Caco-2 (cell line): ENCODE measurements around the gene MOB3C. TPM values are rescaled to one million over a fixed set of nuclear protein-coding genes. Genes with fewer than 3 reads are reported as not detected.

Source experiments
- BruUV-seq: library from RNA; stranded (reverse); fragments of 400-500 nt; replicated peaks from 2 replicates; lab custom pipeline; 2021; lab: Mats Ljungman, UMichigan
- CTCF ChIA-PET: fragments of 300-600 bp; sonication (Branson Sonifier 250); formaldehyde crosslinking; loops from one replicate; lab custom pipeline; 2022; ENCODE audit warnings: antibody characterized with exemption; lab: Charles Lee
- POLR2A ChIA-PET: fragments of 300-600 bp; sonication (Branson Sonifier 250); formaldehyde crosslinking; loops from one replicate; lab custom pipeline; 2022; ENCODE audit warnings: antibody characterized with exemption; lab: Charles Lee
- DNase-seq, 2 experiments: peaks; one replicate each; pipeline versions ENCODE4 v3.0.0 to v3.0.0-alpha.2; 2020 to 2022
- H3K27me3 ChIP-seq: replicated peaks from 2 replicates; pipeline ENCODE4 v1.6.0; 2011; ENCODE audit warnings: low read length; ENCODE audit not compliant: control insufficient read depth, insufficient read depth
- H3K36me3 ChIP-seq: 2 replicates; pipeline ENCODE4 v1.5.1; 2011; ENCODE audit warnings: low read length; ENCODE audit not compliant: control insufficient read depth, insufficient read depth
- H3K4me1 ChIP-seq: fragments of 250-450 bp; sonication (Bioruptor Pico); 2 replicates; pipeline ENCODE4 v1.5.1; 2020; ENCODE audit warnings: mild to moderate bottlenecking
- H3K4me3 ChIP-seq: 2 replicates; pipeline ENCODE4 v1.5.1; 2011; ENCODE audit warnings: low read depth, mild to moderate bottlenecking, control low read depth, low read length
- H3K9me3 ChIP-seq: fragments of 250-450 bp; sonication (Bioruptor Pico); 2 replicates; pipeline ENCODE4 v1.5.1; 2020; ENCODE audit warnings: mild to moderate bottlenecking, moderate library complexity
- H3K27ac Mint-ChIP-seq: one replicate; pipeline ENCODE4 v1.8.0; 2022; ENCODE audit warnings: mixed read lengths; ENCODE audit not compliant: unreplicated experiment
- H3K27me3 Mint-ChIP-seq: one replicate; pipeline ENCODE4 v1.8.0; 2022; ENCODE audit warnings: mixed read lengths; ENCODE audit not compliant: insufficient read depth, unreplicated experiment
- H3K36me3 Mint-ChIP-seq: one replicate; pipeline ENCODE4 v1.8.0; 2022; ENCODE audit warnings: mild to moderate bottlenecking, mixed read lengths; ENCODE audit not compliant: insufficient read depth, unreplicated experiment
- H3K4me1 Mint-ChIP-seq: one replicate; pipeline ENCODE4 v1.8.0; 2022; ENCODE audit warnings: low read depth, mixed read lengths; ENCODE audit not compliant: unreplicated experiment
- H3K4me3 Mint-ChIP-seq: one replicate; pipeline ENCODE4 v1.8.0; 2022; ENCODE audit warnings: mild to moderate bottlenecking, moderate library complexity, mixed read lengths; ENCODE audit not compliant: unreplicated experiment
- H3K9me3 Mint-ChIP-seq: one replicate; pipeline ENCODE4 v1.8.0; 2022; ENCODE audit warnings: mixed read lengths; ENCODE audit not compliant: unreplicated experiment
- intact Hi-C: fragments of 100-400 bp; cut with micrococcal nuclease; formaldehyde crosslinking; loops from one replicate; pipeline ENCODE4 v1.10.0; 2022; ENCODE audit not compliant: unreplicated experiment
- total RNA-seq: library from RNA; stranded (reverse); gene quantifications from 2 replicates; pipeline ENCODE4 v1.2.3, GENCODE V29; 2022
- TF ChIP-seq, protein P1 (sequence below), 2 experiments: fragments of 200-600 bp in 1 of 2; IDR thresholded peaks; 1 replicate in 1 of 2; 2 replicates in 1 of 2; pipeline versions ENCODE4 v1.5.1 to v1.8.0; 2011 to 2022; ENCODE audit warnings: antibody characterized with exemption in 1 of 2, control low read depth in 1 of 2, inconsistent platforms in 1 of 2, low read depth in 1 of 2, low read length in 1 of 2, mild to moderate bottlenecking in 1 of 2, moderate library complexity in 1 of 2; ENCODE audit not compliant: insufficient read depth in 1 of 2, severe bottlenecking in 1 of 2, unreplicated experiment in 1 of 2

The MOB3C gene
- total RNA-seq, 1 experiment from 2014 or later: 1.6 TPM

DNA sequence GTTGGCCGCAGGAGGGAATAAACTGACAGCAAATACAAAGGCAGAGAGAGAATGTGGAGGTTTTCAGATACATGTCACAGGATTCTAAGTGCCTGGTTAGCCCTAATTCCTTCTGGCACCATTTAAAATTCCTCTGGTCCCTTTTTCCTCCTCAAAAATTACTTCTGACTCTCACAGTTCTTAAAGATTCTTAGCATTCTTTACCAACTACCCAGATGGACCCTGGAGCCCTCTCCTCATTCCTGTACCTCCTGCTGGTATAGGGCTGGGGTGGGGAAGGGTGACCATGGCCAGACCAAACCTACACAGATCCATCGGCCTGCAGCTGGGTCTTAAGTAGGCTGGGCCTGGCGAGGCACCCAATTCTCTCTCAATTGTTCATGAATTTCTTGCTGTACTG, 19.8 kb downstream of the MOB3C start:
- no peaks in the 10 kb centered on the region for H3K27me3 Mint-ChIP-seq
- Histone ChIP-seq H3K9me3 (no peaks in the 10 kb centered on the region), H3K4me3 (no peak overlapping the region), H3K4me1 (no peaks in the 10 kb centered on the region), H3K36me3 (no peaks in the 10 kb centered on the region), H3K27me3 (no peaks in the 10 kb centered on the region)
- H3K9me3 Mint-ChIP-seq: no peaks in the 10 kb centered on the region
- intact Hi-C loops: no loop called here
- H3K4me3 Mint-ChIP-seq: no peak overlapping the region
- H3K36me3 Mint-ChIP-seq: peaks cover 25% of the 10 kb centered on the region
- TF ChIP-seq, protein P1, sequence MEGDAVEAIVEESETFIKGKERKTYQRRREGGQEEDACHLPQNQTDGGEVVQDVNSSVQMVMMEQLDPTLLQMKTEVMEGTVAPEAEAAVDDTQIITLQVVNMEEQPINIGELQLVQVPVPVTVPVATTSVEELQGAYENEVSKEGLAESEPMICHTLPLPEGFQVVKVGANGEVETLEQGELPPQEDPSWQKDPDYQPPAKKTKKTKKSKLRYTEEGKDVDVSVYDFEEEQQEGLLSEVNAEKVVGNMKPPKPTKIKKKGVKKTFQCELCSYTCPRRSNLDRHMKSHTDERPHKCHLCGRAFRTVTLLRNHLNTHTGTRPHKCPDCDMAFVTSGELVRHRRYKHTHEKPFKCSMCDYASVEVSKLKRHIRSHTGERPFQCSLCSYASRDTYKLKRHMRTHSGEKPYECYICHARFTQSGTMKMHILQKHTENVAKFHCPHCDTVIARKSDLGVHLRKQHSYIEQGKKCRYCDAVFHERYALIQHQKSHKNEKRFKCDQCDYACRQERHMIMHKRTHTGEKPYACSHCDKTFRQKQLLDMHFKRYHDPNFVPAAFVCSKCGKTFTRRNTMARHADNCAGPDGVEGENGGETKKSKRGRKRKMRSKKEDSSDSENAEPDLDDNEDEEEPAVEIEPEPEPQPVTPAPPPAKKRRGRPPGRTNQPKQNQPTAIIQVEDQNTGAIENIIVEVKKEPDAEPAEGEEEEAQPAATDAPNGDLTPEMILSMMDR (IDR thresholded peaks at IDR 0.05; ENCODE audit: insufficient read depth in 1 of 2, low read depth in 1 of 2, low read length in 1 of 2, severe bottlenecking in 1 of 2, unreplicated experiment in 1 of 2): no peak
- DNase-seq: no peak
- CTCF ChIA-PET: no interaction called here
- POLR2A ChIA-PET: no interaction called here
- no TSS peak for BruUV-seq
- H3K27ac Mint-ChIP-seq: no peak overlapping the region
- H3K4me1 Mint-ChIP-seq: peaks cover 5% of the 10 kb centered on the region

DNA sequence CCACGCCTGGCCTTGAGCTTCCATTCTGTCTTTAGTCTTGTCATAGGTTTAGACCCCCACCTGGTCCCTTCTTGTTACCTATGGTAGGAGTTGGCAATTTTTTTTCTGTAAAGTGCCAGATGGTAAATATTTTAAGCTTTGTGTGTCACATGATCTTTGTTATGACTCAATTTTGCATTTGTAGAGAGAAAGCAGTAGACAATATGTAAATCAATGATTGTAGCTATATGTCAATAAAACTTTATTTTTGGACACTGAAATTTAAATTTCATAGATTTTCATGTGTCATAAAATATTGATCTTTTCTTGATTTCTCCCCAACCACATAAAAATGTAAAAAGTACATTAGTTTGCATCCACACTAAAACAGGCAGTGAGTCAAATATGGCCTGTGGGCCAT, 20.6 kb downstream of the MOB3C start:
- POLR2A ChIA-PET: no interaction called here

DNA sequence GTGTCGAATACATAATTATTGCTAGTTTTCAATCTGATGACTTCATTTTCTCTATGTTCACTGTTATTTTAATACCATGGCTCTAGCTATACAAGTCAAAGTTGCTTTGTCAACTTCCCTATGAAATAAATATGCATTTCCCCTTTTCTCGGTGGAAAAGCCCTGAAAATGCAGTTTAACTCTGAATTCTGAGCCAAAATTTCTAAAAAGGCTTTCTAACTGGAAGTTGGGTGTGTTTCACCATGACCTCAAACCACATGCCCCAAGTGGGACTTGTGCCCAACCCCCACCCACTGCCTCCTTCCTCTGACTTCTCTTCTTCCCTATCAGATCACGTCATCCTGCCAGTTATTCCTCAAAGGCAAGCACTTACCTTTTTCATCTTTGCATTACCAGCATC, 21.5 kb downstream of the MOB3C start:
- no peaks in the 10 kb centered on the region for H3K9me3 Mint-ChIP-seq
- TF ChIP-seq, protein P1 (IDR thresholded peaks at IDR 0.05; ENCODE audit: insufficient read depth in 1 of 2, low read depth in 1 of 2, low read length in 1 of 2, severe bottlenecking in 1 of 2, unreplicated experiment in 1 of 2): no peak
- Histone ChIP-seq H3K4me3 (no peak overlapping the region), H3K9me3 (no peaks in the 10 kb centered on the region), H3K4me1 (no peaks in the 10 kb centered on the region), H3K36me3 (no peaks in the 10 kb centered on the region; the same call in 1 of the 2 replicates), H3K27me3 (no peaks in the 10 kb centered on the region)
- H3K36me3 Mint-ChIP-seq: peaks cover 35% of the 10 kb centered on the region
- no TSS peak for BruUV-seq
- no peak for DNase-seq
- ChIA-PET CTCF (no interaction called here), POLR2A (no interaction called here)
- no peak overlapping the region for H3K27ac Mint-ChIP-seq
- no peak overlapping the region for H3K4me3 Mint-ChIP-seq
- H3K27me3 Mint-ChIP-seq: no peaks in the 10 kb centered on the region
- H3K4me1 Mint-ChIP-seq: peaks cover 5% of the 10 kb centered on the region
- intact Hi-C loops: no loop called here

More for the DNA sequence above, 20.6 kb downstream of the MOB3C start:
- Mint-ChIP-seq H3K27ac (no peak overlapping the region), H3K4me1 (peaks cover 5% of the 10 kb centered on the region), H3K9me3 (no peaks in the 10 kb centered on the region), H3K36me3 (peaks cover 31% of the 10 kb centered on the region), H3K27me3 (no peaks in the 10 kb centered on the region), H3K4me3 (no peak overlapping the region)
- BruUV-seq: no TSS peak
- no peaks in the 10 kb centered on the region; the same call in 1 of the 2 replicates for H3K36me3 ChIP-seq
- TF ChIP-seq, protein P1 (IDR thresholded peaks at IDR 0.05; ENCODE audit: insufficient read depth in 1 of 2, low read depth in 1 of 2, low read length in 1 of 2, severe bottlenecking in 1 of 2, unreplicated experiment in 1 of 2): no peak
- intact Hi-C loops: no loop called here
- no peak for DNase-seq
- no peaks in the 10 kb centered on the region for H3K9me3 ChIP-seq
- no peak overlapping the region for H3K4me3 ChIP-seq
- CTCF ChIA-PET: interaction anchor here (0.5 to 0.6 kb wide), 2 partner anchors 20 to 354 kb away, joined by 4 to 7 read pairs; partner anchors contain the start of gene MOB3C
- H3K4me1 ChIP-seq: no peaks in the 10 kb centered on the region
- no peaks in the 10 kb centered on the region for H3K27me3 ChIP-seq
